Left cardiac atrium (tissue), 4 donors: ENCODE measurements around the gene TNFRSF21. TPM values are rescaled to one million over a fixed set of nuclear protein-coding genes. Genes with fewer than 3 reads are reported as not detected.

Source experiments
- ATAC-seq, 2 donors: fragments of 200-7000 bp; cut with Tn5 transposase; one replicate each; pipeline ENCODE4 v1.9.1; 2020; ENCODE audit warnings: mild to moderate bottlenecking in 2 of 2, moderate library complexity in 2 of 2
- DNase-seq: peaks from one replicate; pipeline ENCODE4 v3.0.0-alpha.2; 2020
- intact Hi-C, 2 donors: fragments of 100-400 bp; cut with DNase I; formaldehyde crosslinking; loops; one replicate each; pipeline versions ENCODE4 v1.14.1 to v1.15.1; 2022 to 2023
- total RNA-seq, 2 donors: library from RNA; stranded (reverse); fragmentation: NEBNext Ultra II Directional; extraction: Animal tissue kit (Norgen Biotek cat#: 25700); gene quantifications; one replicate each; pipeline ENCODE4 v1.2.1, GENCODE V29; 2021
- donor health status: DM: no; HTN: yes; CAD: no.
- donor health status: DM: no; HTN: yes; CAD: no; lungs with severe emphysema.
- donor health status: DM: yes; HTN: yes; CAD: no.
- donor health status: Dilated cardiomyopathy.

TNFRSF21 gene
- total RNA-seq, 2 donors from 2014 or later = 12.1 to 24.4 TPM

DNA sequence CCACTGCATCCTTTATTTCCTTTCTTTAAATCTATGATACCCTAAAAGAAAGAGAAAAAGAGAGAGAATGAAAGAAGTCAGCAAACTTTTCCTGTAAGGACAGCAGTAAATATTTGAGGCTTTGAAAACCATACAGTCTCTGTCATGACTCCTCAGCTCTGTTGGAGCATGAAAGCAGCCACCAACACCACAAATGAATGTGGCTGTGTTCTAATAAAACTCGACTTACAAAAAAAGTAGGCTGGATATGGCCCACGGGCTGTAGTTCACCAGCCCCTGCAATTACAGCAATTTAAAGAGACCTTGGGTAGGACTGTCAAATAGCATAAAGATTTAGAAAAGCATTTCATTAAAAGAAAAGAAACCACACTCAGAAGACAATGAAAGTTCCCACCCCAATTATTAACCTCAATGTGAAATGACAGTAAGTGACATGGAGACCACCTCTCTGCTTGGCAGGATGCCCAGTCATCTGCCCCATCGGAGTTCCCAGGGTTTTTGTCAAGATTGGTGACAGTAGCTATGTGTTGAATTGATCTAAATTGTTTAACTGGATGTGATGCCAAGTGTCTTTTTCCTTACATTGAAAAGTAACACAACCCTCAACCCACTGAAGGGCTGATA lies 50.9 kb downstream of the TNFRSF21 start:
- intact Hi-C loops = no loop called here
- ATAC-seq = no peak
- no peak for DNase-seq

DNA sequence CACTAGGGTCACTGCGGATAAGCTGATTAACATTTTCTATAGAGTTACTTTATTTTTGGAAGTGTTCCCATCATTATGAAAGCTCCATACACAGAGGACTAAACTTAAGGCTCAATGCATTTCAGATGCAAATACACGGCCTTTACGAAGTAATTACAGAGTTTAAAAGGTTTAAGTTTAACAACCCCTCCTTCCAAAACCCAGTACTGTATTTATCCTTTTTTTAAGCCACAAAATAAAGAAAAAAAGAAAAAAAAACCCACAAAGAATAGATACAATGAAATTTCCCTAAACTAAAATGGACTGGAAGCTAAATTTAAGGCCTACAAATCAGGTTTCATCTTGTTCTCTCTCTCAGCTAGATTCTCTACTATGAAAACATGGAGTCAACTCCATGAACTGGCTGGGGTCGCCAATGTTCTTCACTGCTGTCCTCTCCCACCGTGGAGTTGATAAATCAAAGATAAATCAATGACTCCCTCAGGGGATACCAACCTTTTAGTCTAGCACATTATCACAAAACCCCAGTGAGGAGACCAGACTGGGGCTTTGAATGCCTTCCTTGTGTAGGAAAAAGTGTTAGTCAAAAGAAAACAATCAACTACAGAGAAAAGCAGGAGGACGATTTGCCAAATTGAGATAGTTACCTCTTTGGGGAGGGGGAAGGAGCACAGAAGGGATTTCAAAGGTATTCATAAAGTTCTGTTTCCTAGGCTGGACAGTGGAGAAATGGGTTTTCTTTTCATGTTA lies 52.5 kb downstream of the TNFRSF21 start:
- intact Hi-C loops = no loop called here
- DNase-seq (no peak), ATAC-seq (no peak)

DNA sequence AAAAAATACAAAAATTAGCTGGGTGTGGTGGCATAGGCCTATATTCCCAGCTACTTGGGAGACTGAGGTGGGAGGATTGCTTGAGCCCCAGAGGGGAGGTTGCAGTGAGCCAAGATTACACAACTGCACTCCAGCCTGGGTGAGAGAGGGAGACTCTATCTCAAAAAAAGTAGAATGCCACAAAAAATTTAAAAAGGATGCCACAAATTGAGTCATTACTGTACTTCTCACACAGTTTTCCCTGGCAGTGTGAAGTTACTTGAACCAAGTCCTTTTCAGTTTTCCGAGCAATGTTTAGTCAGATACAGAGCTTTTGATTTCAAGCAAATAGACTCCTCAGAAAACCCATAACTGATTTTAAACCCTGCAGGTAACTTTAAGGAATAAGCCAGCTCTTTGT lies 53.3 kb downstream of the TNFRSF21 start:
- ATAC-seq (no peak), DNase-seq (no peak)
- intact Hi-C loops = no loop called here

DNA sequence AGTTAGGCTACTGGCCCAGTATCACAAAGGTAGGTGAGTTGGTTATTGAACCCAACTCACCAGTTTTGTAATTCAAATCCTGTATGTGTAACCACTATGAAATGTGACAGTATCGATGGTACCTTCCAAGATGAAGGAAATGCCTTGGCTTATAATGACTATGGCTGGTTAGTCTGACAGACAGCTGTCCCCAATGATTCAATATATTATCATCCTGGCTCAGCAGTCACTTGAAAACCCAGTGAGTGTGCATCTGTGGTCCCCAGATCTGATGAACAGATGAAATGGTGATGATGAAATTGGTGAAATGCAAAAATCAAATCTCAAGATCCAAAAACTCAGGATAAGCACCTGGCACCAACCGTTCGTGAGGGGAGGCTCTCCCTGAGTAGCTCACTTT lies 54.8 kb downstream of the TNFRSF21 start:
- DNase-seq = no peak
- intact Hi-C loops = loop anchor here in 1 of 2 donors (5.0 kb wide), 1 partner anchor 52 kb away; the partner anchor contains the start of gene TNFRSF21
- no peak for ATAC-seq

DNA sequence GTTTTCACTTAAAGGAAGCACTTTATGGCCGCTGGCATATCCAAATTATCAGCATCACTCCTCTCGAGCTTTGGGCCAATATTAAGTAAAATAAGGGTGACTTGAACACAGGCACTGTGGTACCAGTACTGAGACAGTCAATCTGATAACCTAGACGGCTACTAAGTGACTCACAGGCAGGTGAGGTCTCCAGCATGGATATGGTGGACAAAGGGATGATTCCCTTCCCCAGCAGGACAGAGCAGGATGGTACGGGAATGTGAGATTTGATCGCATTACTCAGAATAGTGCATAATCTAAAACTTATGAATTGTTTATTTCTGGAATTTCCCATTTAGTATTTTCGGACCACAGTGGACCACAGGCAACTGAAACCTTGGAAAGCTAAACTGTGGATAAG lies 55.7 kb downstream of the TNFRSF21 start:
- DNase-seq (no peak), ATAC-seq (no peak)
- intact Hi-C loops = loop anchor here in 1 of 2 donors (5.0 kb wide), 1 partner anchor 53 kb away; the partner anchor contains the start of gene TNFRSF21

DNA sequence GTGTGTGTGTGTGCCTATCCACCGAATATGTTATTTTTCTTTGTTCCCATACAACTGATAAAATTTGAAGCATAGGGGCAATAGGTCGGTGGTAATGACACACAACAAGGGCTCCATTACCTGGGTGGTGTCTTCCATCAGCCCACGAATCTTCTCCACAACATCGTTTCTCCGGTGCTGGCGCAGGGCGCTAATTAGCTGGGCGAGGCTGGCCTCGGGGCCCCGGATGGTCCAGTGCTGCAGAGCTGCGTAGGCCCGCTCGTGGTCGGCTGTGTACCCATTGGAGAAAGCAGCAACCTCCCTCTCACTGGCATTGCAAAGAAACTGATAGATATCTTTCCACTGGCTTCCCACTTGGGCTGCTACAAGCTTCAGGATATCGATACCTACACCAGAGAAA lies 56.6 kb downstream of the TNFRSF21 start:
- intact Hi-C loops = loop anchor here in 1 of 2 donors (5.0 kb wide), 1 partner anchor 54 kb away; the partner anchor contains the start of gene TNFRSF21
- ATAC-seq = no peak
- no peak for DNase-seq

DNA sequence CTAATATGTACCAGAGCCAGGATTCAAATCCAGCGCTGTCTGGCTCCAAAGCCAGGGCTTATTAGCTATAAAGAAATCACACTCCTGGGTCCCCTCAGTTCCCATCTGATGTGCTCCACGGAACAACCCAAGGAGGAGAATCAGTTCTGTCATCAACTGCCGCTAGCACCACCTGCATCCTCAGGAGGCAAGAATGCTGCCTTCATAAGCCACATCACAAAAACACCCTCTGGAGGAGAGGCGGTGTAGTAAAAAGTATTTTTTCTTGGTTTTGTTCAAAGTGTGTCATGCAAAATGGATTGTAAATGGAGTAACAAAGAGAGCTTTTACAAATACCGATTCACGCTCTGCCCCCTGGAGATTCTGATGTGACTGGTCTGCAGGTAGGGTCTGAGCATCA lies 57.1 kb downstream of the TNFRSF21 start:
- no peak for DNase-seq
- intact Hi-C loops = loop anchor here in 1 of 2 donors (5.0 kb wide), 1 partner anchor 55 kb away; the partner anchor contains the start of gene TNFRSF21
- no peak for ATAC-seq

DNA sequence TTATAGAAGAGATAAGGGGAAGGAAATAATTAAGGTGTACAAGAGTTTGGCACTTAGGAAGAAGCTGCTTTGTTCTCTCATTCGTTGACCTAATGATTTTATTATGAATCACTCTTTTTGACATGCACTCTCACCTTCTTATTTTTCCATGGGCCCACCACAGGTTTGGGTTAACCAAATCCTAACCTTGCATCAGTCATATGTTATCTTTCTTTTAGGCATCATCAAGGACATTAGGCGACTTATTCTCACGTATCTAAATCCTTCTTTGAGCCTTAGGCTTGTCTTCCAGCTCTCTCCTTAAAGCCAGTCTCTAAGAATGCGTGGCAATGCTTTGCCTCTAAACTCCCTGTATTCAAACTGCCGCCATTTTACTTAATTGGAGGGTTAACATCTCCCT lies 58.3 kb downstream of the TNFRSF21 start:
- DNase-seq (no peak), ATAC-seq (no peak)
- intact Hi-C loops = loop anchor here in 1 of 2 donors (5.0 kb wide), 1 partner anchor 56 kb away; the partner anchor contains the start of gene TNFRSF21

DNA sequence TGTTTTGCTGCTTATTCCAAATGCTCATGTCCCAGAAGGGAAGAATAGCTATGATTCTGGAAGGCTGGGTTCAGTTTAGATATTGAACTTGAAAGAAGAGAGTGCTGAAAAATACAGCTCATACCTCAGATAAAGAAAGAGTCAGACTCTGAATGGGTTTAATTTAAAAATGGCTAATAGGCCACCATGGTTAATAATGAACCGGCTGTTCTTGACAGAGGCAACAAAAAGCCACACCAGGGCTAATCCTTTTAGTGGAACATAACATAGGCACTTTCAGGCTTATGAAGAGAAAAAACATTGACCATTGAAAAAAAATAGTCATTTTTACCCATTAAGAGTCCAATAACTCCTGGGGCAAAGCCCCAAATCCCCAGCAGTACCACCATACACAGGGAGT lies 59.4 kb downstream of the TNFRSF21 start:
- ATAC-seq (no peak), DNase-seq (no peak)
- intact Hi-C loops = loop anchor here in 1 of 2 donors (5.0 kb wide), 1 partner anchor 57 kb away; the partner anchor contains the start of gene TNFRSF21

DNA sequence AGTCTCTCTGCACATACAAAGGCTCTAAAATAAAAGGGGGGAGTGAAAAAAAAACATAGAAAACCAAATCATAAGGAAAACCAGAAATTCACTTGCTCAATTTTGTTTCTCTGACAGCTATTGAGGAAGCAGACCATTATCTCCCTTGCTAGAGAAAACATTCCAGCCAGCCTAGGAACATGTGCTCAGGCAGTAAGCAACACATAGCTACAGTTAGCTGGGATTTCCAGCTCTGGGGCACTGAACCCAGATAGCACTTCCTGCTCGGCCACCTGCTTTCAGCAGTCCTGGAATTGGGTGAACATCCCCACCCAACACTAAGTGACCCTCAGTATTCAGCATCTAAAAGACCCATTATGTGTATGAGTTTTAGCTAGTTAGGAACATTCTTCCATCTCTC lies 61.3 kb downstream of the TNFRSF21 start:
- ATAC-seq (peak in 1 of 2 donors; percentile 29), DNase-seq (no peak)
- intact Hi-C loops = loop anchor here in 1 of 2 donors (10.0 kb wide), 1 partner anchor 124 kb away; no protein-coding TSS in a partner anchor

DNA sequence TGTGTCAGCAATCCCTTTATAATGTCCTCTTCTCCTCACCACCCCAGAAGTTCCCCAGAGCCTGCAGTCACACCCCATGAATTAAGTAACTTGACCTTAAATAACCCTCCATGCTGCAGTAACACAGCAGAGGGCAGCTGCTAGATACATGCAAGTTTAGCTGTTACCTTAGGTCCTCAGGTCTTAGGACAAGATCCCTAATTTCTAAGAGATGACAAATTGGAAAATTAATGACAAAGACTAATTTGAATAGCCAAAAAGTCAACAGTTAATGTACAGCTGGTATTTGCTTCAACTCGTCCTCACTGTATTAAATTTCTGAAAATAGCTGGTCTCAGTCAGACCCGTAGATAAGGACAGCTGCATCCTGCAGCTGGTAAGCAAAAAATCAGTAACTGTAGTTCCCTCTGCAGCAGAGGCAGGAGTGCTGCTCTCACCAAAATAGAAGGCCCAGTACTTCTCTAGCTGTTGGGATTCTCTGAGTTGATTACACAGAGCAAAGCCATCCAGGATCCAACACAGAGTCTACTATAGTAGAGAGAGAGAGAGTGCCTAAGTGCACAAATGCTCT lies 62.4 kb downstream of the TNFRSF21 start:
- ATAC-seq = peak; percentile 54 to 58
- intact Hi-C loops = loop anchor here in 1 of 2 donors (10.0 kb wide), 1 partner anchor 123 kb away; no protein-coding TSS in a partner anchor
- DNase-seq = no peak

DNA sequence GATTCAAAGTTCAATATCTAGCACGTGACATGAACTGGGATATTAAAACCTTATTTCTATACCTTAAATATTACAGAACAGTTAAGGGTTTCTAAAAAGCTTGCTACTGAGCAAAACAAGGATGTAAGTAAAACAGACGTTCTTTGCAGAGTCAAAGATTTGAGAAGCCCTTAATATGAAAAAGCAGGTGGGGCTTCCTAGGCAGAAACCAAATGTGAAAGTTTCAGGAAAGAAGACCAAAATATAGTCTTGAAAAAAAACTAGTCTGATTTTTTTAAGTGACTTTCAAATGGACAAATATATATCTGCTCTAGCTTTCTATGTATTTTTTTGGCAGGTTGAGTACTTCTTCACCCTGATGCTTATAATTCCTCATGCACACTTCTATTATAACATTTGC lies 63.2 kb downstream of the TNFRSF21 start:
- intact Hi-C loops = loop anchor here in 1 of 2 donors (10.0 kb wide), 1 partner anchor 122 kb away; no protein-coding TSS in a partner anchor

DNA sequence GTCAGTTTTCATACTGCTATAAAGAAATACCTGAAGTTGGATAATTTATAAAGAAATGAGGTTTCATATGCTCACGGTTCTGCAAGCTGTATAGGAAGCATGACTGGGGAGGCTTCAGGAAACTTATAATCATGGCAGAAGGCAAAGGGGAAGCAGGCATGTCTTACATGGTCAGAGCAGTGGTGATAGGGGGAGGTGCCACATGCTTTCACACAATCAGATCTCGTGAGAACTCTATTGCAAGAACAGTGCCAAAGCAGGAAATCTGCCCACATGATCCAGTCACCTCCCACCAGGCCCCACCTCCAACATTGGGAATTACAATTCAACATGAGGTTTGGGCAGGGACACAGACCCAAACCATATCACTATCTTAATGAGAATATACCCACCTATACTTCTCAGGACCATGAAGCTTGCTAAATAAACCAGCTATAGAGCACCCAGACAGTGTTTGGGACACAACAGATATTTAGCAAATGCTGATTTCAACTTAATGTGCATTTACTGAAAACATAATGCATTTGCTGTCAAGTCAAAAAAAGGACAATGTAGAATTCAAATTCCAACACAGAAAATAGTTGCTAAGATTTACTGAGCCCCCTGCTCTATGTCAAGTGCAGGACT lies 63.8 kb downstream of the TNFRSF21 start:
- ATAC-seq (no peak), DNase-seq (no peak)
- intact Hi-C loops = loop anchor here in 1 of 2 donors (10.0 kb wide), 1 partner anchor 121 kb away; no protein-coding TSS in a partner anchor

More for the DNA sequence above, 63.2 kb downstream of the TNFRSF21 start:
- ATAC-seq (no peak), DNase-seq (no peak)

DNA sequence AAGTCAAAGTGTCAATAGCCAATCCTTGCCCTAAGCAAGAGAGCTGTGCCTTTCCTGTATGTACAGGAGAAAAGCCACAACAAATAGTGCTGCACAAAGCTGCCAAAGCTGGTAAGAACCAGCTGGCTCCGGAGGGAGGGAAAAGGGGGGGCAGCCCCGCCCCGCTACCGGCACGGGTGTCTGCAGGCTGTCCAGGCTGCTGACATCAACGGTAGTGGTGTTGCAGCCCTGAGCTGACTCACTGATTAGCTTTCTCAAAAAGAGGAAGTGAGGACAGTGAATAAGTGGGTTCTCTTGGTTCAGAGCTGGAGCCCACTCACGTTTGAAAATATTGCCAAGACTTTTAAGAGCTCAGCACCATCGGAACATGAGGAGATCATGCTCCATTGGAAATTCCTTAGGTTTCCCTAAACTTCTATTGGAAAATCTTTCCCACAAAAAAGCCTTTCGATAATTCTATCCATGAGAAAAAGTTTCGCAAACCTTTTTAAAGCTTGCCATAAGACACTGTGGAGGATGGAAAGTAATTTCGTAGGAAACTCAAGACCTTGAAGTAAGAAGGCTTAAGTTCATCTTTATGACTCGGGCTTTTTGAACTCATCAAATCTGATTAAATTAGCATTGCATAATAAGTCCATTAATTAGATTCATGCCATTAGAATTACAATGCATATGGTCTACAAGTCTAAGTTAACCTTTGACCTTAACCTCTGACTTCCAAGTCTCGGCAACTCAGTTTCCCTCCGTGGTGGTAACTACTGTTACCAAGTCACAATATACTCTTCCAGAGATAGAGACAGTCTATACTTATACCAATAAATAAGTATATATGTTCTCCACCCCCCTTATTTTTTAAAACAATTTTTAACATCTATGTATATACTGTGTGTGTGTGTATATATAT lies 67.0 kb downstream of the TNFRSF21 start:
- DNase-seq (peak; percentile 88), ATAC-seq (peak; percentile 98)
- intact Hi-C loops = loop anchor here in 1 of 2 donors (2.0 to 10.0 kb wide), 2 partner anchors 118 to 144 kb away; no protein-coding TSS in a partner anchor

DNA sequence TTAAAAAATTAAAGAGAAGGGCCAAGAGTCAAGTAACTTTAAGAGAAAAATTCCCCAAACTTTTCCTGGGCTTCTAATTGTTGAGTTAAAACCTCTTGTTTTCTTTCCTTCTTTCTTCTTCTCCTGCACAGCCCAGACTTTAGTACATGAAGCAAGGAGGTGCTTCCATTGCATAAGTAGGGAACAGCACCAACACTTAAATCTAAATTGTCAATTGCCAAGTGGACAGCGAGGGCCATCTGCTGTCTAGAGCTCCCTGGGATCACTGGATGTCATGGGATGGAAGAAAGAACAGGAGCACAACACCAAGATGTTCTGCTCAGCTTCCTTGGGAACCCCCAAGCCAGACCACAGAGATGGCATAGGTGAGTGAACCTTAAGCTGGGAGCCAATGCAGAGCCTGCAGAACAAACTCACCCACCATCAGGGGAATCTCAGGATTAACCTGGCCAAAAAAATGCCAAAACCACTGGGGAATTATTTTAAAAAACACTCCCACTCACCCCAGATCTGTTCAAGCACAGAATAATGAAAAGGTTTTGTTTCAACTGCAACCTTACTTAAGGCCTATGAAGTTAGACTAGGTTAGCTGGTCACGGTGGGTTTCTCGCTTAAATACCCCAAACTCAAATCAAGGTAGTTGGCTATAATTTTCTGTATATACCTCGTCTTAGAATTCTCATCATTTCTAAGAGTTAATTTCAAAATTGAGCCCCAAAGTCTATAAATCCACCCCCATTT lies 67.8 kb downstream of the TNFRSF21 start:
- no peak for DNase-seq
- ATAC-seq = peak; percentile 18 to 67
- intact Hi-C loops = loop anchor here in 1 of 2 donors (2.0 to 10.0 kb wide), 2 partner anchors 117 to 143 kb away; no protein-coding TSS in a partner anchor

DNA sequence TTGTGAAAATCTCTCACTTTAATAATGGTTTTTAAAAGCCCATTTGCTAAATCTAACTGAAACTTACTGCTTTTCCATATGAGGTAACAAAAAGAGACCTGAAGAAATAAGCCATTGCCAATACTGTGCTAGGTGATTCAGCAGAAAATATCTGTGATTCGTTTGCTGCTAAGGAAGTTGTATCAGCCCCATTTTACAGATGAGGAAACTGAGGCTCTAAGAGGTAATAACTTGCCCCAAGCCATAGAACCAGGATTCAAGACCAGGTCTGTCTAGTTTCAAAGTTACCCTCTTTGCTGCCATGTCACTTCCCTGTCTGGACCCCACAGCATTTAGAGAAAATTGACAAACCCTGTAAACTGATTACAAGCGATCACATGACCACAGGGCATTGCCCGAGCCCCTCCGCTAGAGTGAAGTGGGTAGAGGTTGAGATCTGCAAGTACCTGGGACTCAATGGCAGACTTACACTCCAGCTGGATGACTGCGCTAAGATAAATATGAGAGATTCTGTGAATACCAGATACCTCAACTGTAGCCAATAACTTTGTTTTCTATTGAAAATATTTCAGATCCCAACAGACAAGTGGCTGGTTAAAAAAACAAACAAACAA lies 69.3 kb downstream of the TNFRSF21 start:
- intact Hi-C loops = loop anchor here in 1 of 2 donors (10.0 kb wide), 1 partner anchor 116 kb away; no protein-coding TSS in a partner anchor
- DNase-seq (no peak), ATAC-seq (no peak)

DNA sequence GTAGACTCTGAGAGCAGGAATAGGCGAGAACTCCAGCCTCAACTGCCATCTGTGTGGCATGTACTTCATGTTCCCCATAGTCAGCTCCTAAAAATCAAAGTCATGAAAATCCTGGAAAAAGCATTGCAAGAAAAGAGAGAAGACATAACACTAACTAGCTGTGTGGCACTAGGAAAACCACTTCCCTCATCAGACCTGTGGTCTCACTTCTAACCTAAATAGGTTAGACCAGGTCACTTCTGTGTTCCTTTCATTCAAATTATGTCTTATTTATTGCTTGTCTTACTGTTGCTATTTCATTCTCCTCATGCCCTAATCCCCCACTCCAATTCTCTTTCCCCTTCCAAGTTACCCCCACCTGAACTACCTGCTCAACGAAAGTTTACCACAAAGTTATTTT lies 70.2 kb downstream of the TNFRSF21 start:
- DNase-seq (no peak), ATAC-seq (no peak)
- intact Hi-C loops = loop anchor here in 1 of 2 donors (5.0 kb wide), 1 partner anchor 137 kb away; no protein-coding TSS in a partner anchor
